ENCODE results near the gene ULBP2. TPM values are rescaled to one million over a fixed set of nuclear protein-coding genes. Genes with fewer than 3 reads are reported as not detected.

Gene ULBP2
- total and polyA plus RNA-seq, 2 of the 8 experiments (the other 6 are each of a cell fraction or from before 2014, with no cell fraction given) = 0.05 TPM; not detected in 1

DNA sequence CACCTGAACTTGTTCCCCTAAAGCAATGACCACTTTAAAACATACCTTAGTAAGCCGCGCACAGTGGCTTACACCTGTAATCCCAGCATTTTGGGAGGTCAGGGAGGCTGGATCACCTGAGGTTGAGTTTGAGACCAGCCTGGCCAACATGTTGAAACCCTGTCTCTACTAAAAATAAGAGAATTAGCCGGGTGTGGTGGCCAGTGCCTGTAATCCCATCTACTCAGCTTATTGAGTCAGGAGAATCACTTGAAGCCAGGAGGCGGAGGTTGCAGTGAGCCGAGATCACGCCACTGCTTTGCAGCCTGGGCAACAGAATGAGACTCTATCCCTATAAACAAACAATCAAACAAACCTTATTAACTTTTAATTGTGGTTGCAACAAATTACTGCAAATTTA lies 42.3 kb upstream of the ULBP2 start:
- Histone ChIP-seq H2BK120ac (replicated peaks; ENCODE audit: low read depth, low read length) (no peak overlapping the region), H3K27me3 (replicated peaks in 1 of 4; ENCODE audit: control insufficient read depth in 3 of 4, extremely low read depth in 1 of 4, insufficient read depth in 3 of 4, low read length in 3 of 4) (no peaks in the 10 kb centered on the region), H2BK15ac (ENCODE audit: low read length) (no peak overlapping the region), H3K9me3 (ENCODE audit: insufficient read depth in 2 of 2, low read depth in 1 of 2, low read length in 1 of 2) (no peaks in the 10 kb centered on the region), H3K4ac (replicated peaks; ENCODE audit: insufficient read length, low read depth, low read length) (no peak overlapping the region), H4K8ac (ENCODE audit: extremely low read depth, insufficient read depth, low read length) (no peak overlapping the region), H3K14ac (ENCODE audit: insufficient read length) (no peak overlapping the region), H4K5ac (ENCODE audit: insufficient read length, low read depth, low read length) (no peak overlapping the region), H3K36me3 (ENCODE audit: control insufficient read depth in 2 of 4, insufficient read depth in 4 of 4, low read length in 3 of 4) (no peaks in the 10 kb centered on the region), H2BK20ac (ENCODE audit: low read length) (no peak overlapping the region), H4K20me1 (replicated peaks in 1 of 2; ENCODE audit: control insufficient read depth in 1 of 2, insufficient read depth in 2 of 2, low read length in 2 of 2) (no peaks in the 10 kb centered on the region), H2BK5ac (ENCODE audit: low read depth, low read length) (no peak overlapping the region), H3K79me1 (ENCODE audit: low read depth, low read length) (no peaks in the 10 kb centered on the region), H3K27ac (ENCODE audit: low read depth, low read length) (no peak overlapping the region), H3K18ac (ENCODE audit: extremely low read depth, low read length) (no peak overlapping the region), H3K23me2 (ENCODE audit: low read depth, low read length) (no peaks in the 10 kb centered on the region), H3K23ac (ENCODE audit: insufficient read length) (no peak overlapping the region), H3K79me2 (ENCODE audit: control insufficient read depth in 1 of 2, insufficient read depth in 2 of 2, low read length in 2 of 2) (no peaks in the 10 kb centered on the region), H3K9ac (replicated peaks in 1 of 4; ENCODE audit: extremely low read depth in 1 of 4, low read depth in 3 of 4, low read length in 3 of 4) (no peak overlapping the region), H3K4me1 (replicated peaks in 1 of 4; ENCODE audit: control insufficient read depth in 3 of 4, insufficient read depth in 4 of 4, low read length in 3 of 4) (peaks cover 0 to 4% (median 0%) of the 10 kb centered on the region in 4 experiments; a peak in 2 of 7 replicates), H3K56ac (replicated peaks; ENCODE audit: insufficient read length, low read depth, low read length) (no peak overlapping the region), H3K4me2 (ENCODE audit: insufficient read depth in 1 of 2, low read depth in 2 of 2, low read length in 2 of 2) (no peak overlapping the region), H2BK12ac (ENCODE audit: low read depth, low read length) (no peak overlapping the region), H3K4me3 (ENCODE audit: extremely low read depth in 1 of 4, insufficient read depth in 2 of 4, low read depth in 3 of 4, low read length in 4 of 4) (no peak overlapping the region), H2AFZ (ENCODE audit: low read length) (no peak overlapping the region), H4K91ac (replicated peaks; ENCODE audit: insufficient read length, low read length) (no peak overlapping the region), H2AK5ac (ENCODE audit: low read depth, low read length) (no peak overlapping the region)
- 97% methylated on average over 6 of the region's 6 CpGs; no CpG with 5 or more reads in 1 of the 2 experiments for WGBS, 2 experiments (ENCODE audit: extremely low coverage in 1 of 2, insufficient coverage in 1 of 2, insufficient read length in 1 of 2, insufficient replicate concordance in 2 of 2, low coverage in 1 of 2, low lambda C conversion rate in 2 of 2, missing lambda C conversion rate in 1 of 2)
- ChIA-PET POLR2A (ENCODE audit: partially characterized antibody) (interaction anchor here (0.6 kb wide), 1 partner anchor 337 kb away, joined by 3 read pairs; no protein-coding TSS in a partner anchor), CTCF (ENCODE audit: partially characterized antibody) (interaction anchor here (1.4 to 3.1 kb wide), 4 partner anchors 11 to 59 kb away, joined by 3 to 13 read pairs (median 9); no protein-coding TSS in a partner anchor)
- FAIRE-seq (no peak), DNase-seq (ENCODE audit: low read depth in 1 of 2, low spot score in 2 of 2) (no peak)
- TF ChIP-seq YY1 (IDR thresholded peaks at IDR 0.05; ENCODE audit: low read depth, low read length) (no peak), SUZ12 (IDR thresholded peaks at IDR 0.05; ENCODE audit: low read length) (no peak), EZH2 (IDR thresholded peaks at IDR 0.05; ENCODE audit: low read depth, low read length, severe bottlenecking) (no peak), TEAD4 (IDR thresholded peaks at IDR 0.05; ENCODE audit: low read depth, low read length) (no peak), TAF1 (IDR thresholded peaks at IDR 0.05; ENCODE audit: low read depth, low read length) (no peak), JUN (IDR thresholded peaks at IDR 0.05; ENCODE audit: low read depth, low read length) (no peak), NRF1 (IDR thresholded peaks at IDR 0.05; ENCODE audit: low read depth, low read length) (no peak), HDAC2 (IDR thresholded peaks at IDR 0.05; ENCODE audit: borderline replicate concordance in 1 of 2, low read depth in 2 of 2, low read length in 2 of 2) (no peak), SIRT6 (IDR thresholded peaks at IDR 0.05; ENCODE audit: low read length) (no peak), RAD21 (IDR thresholded peaks at IDR 0.05 in 1 of 2, conservative IDR thresholded peaks at IDR 0.05 in 1 of 2; ENCODE audit: low read depth in 2 of 2, low read length in 2 of 2) (no peak), TAF7 (optimal IDR thresholded peaks at IDR 0.05; ENCODE audit: borderline replicate concordance, low read depth, low read length) (no peak), NANOG (IDR thresholded peaks at IDR 0.05; ENCODE audit: insufficient read depth, low read depth, low read length, poor library complexity, severe bottlenecking) (no peak)
- TF ChIP-seq, protein P1, sequence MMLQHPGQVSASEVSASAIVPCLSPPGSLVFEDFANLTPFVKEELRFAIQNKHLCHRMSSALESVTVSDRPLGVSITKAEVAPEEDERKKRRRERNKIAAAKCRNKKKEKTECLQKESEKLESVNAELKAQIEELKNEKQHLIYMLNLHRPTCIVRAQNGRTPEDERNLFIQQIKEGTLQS (IDR thresholded peaks at IDR 0.05; ENCODE audit: insufficient read depth, low read depth, low read length) = no peak

Data from H1 (cell line).